PFSK-1 (cell line): Measurements from ENCODE around the gene SMCO3.

ENCODE experiments used
- FOXP2 ChIP-seq: optimal IDR thresholded peaks from 2 replicates; pipeline ENCODE3; 2011; ENCODE audit warnings: borderline replicate concordance, control low read depth, inconsistent platforms; ENCODE audit not compliant: insufficient read depth; ENCODE audit errors: extremely low read length, extremely low read depth
- POLR2AphosphoS5 ChIP-seq: IDR thresholded peaks from 2 replicates; pipeline ENCODE4 v1.6.1; 2012; ENCODE audit warnings: low read depth, mild to moderate bottlenecking, control low read depth, low read length, moderate library complexity
- SIN3A ChIP-seq: IDR thresholded peaks from 2 replicates; pipeline ENCODE4 v1.6.1; 2012; ENCODE audit warnings: mild to moderate bottlenecking, low read length, moderate library complexity, borderline replicate concordance; ENCODE audit not compliant: insufficient read depth
- TAF1 ChIP-seq: IDR thresholded peaks from 2 replicates; pipeline ENCODE4 v1.6.1; 2012; ENCODE audit warnings: low read length, control low read depth, borderline replicate concordance; ENCODE audit not compliant: insufficient read depth
- TF ChIP-seq, protein P1 (sequence below), 2 experiments: IDR thresholded peaks; 2 replicates each; pipeline versions ENCODE4 v1.6.1 to v1.8.0; 2011 to 2012; ENCODE audit warnings: low read depth in 2 of 2, low read length in 2 of 2, control low read depth in 1 of 2, inconsistent platforms in 1 of 2, mild to moderate bottlenecking in 1 of 2, moderate library complexity in 1 of 2; ENCODE audit not compliant: insufficient read depth in 1 of 2

The SMCO3 gene

DNA sequence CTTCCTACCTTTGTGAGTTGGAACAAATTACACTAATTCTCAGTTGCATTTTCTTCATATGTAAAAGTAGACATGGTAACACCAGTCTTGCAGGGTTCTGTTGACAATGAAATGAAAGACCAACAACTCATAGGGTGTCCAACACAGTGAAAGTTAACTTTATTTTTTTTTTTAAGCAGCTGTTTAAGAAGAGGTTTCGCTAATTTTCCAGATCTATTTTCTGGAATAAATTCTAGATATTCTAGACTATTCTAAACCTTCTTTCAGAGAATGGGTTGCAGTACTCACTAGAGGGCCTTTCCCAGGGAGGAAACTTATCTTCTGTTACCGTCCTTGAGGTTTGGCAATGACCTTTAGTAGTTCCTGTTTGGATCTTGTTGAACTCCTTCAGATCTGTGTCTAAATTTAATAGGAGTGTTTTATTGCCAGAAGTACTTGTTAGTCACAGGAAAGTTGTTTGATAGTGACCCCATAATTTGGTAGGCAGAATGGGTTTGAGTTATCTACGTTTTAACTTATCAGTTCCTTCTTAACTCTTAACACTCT is 32.1 kb upstream of the SMCO3 start:
- TF ChIP-seq TAF1 (no peak), SIN3A (no peak), FOXP2 (no peak), POLR2AphosphoS5 (no peak)
- TF ChIP-seq, protein P1, sequence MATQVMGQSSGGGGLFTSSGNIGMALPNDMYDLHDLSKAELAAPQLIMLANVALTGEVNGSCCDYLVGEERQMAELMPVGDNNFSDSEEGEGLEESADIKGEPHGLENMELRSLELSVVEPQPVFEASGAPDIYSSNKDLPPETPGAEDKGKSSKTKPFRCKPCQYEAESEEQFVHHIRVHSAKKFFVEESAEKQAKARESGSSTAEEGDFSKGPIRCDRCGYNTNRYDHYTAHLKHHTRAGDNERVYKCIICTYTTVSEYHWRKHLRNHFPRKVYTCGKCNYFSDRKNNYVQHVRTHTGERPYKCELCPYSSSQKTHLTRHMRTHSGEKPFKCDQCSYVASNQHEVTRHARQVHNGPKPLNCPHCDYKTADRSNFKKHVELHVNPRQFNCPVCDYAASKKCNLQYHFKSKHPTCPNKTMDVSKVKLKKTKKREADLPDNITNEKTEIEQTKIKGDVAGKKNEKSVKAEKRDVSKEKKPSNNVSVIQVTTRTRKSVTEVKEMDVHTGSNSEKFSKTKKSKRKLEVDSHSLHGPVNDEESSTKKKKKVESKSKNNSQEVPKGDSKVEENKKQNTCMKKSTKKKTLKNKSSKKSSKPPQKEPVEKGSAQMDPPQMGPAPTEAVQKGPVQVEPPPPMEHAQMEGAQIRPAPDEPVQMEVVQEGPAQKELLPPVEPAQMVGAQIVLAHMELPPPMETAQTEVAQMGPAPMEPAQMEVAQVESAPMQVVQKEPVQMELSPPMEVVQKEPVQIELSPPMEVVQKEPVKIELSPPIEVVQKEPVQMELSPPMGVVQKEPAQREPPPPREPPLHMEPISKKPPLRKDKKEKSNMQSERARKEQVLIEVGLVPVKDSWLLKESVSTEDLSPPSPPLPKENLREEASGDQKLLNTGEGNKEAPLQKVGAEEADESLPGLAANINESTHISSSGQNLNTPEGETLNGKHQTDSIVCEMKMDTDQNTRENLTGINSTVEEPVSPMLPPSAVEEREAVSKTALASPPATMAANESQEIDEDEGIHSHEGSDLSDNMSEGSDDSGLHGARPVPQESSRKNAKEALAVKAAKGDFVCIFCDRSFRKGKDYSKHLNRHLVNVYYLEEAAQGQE (IDR thresholded peaks at IDR 0.05; ENCODE audit: insufficient read depth in 1 of 2, low read depth in 2 of 2, low read length in 2 of 2): no peak

DNA sequence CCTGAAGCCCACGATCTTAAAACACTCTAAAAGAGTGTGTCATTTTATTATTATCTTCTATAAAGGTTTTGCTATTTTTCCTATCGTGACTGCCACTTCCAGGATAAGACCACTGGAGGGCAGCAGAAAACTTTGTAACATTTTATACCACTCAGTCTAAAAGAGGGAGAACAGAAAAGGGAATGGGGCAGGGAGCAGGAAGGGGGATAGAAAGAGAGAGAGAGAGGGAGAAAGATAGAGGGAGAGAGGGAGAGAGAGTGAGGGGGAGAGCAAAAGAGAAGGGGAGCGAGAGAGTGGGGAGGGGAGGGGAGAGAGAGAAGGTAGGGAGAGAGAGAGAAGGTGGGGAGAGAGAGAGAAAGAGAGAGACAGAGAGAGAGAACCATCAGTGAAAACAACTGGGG is 31.4 kb upstream of the SMCO3 start:
- no peak for TF ChIP-seq POLR2AphosphoS5
- TF ChIP-seq SIN3A: no peak
- TF ChIP-seq FOXP2: no peak
- no peak for TF ChIP-seq TAF1
- TF ChIP-seq, protein P1 (IDR thresholded peaks at IDR 0.05; ENCODE audit: insufficient read depth in 1 of 2, low read depth in 2 of 2, low read length in 2 of 2): no peak

DNA sequence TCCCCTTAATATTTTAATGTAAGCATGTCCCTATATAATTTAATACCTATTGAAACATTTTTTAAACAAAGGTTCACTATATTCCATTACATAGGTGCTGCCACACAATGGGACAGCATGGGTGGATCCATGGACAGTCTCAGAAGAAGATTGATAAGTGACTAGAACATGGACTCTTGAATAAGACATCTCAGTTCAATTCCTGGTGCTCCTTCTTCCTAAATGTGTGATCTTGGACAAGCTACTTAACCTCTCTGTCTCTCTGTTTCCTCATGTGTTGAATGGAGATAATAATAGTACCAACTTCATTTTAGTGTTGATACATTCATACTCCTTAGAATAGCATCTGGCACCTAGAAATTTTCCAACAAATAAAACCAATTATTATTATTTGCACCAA is 30.4 kb upstream of the SMCO3 start:
- TF ChIP-seq, protein P1 (IDR thresholded peaks at IDR 0.05; ENCODE audit: insufficient read depth in 1 of 2, low read depth in 2 of 2, low read length in 2 of 2): no peak
- no peak for TF ChIP-seq POLR2AphosphoS5
- no peak for TF ChIP-seq TAF1
- no peak for TF ChIP-seq FOXP2
- TF ChIP-seq SIN3A: no peak

DNA sequence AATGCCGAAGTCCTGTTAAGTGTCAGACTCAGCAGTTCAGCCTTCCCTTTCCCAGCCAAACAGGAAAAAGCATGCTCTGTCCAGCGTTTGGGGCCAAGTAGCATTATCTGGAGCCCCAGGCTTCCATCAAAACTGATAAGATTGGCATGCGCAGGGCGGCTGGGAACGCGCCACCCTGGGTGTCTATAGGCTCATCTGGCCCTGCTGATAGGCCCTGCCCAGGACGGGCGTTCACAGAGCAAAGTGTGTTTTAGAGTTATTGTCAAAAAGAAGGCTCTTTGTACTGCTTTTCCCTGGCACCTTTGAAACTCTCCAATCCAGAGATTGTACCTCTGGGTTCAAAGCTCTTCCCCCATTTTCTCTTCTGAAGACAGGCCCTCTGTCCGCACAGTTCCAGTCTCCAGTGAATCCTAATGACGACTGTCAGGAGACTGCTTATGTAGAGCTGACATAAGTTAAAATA is 29.5 kb upstream of the SMCO3 start, which contains the start of gene ART4:
ART4 (minus strand) TSS at position 102 of the 463 bp plus-strand sequence. CDS start 413 bp downstream, outside the sequence.
- no peak for TF ChIP-seq POLR2AphosphoS5
- TF ChIP-seq, protein P1 (IDR thresholded peaks at IDR 0.05; ENCODE audit: insufficient read depth in 1 of 2, low read depth in 2 of 2, low read length in 2 of 2): peak; percentile 69 to 90

DNA sequence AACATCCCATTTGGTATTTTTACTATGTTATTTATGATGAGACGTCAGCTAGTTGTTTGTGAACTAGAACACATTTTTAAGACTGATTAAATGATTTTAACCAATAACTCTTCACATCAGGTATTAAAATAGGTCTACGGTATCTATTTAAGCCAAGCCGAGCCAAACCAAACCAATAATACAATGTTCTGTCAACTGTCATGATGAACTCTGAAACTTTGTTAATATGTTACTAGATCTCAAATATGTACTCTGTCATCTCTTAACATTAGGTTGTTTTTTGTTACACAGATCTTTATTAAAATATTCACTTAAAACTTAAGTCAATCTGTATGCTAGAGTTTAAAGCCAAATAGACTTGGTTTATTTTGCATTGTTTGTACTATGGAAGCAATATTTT is 28.3 kb upstream of the SMCO3 start:
- TF ChIP-seq SIN3A (no peak), FOXP2 (no peak), POLR2AphosphoS5 (no peak), TAF1 (no peak)
- TF ChIP-seq, protein P1 (IDR thresholded peaks at IDR 0.05; ENCODE audit: insufficient read depth in 1 of 2, low read depth in 2 of 2, low read length in 2 of 2): no peak
